Measurements from ENCODE around the gene NEURL3.

DNA sequence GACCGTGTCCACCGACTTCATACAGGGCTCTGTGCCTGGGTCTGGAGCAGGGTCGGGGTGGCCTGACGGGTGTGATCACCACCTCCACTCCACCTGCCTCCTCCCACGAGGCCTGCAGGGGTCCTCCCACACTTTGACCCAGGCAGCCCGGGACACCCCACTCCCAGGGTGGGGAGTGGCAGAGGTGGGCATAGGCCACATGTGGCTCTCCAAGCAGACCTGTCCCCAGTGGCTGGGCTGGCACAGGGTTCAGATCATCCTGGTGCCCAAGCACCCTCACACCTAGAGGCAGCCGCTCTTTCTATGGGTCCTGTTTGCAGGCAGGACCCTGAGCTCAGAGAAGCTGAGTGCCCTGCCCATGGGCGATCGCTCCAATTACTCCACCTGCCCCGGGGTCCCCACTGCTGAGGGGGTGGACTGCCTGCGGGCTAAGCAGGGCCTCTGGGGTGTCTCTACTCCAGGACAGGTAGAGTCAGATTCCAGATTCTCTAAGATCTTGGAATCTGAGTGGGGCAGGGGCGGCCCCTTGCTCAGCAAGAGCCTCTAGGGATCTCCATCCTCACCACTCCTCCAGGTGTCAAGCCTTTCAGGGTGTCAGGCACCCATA is 1.4 kb downstream of the NEURL3 start:
- TF ChIP-seq, protein P1, sequence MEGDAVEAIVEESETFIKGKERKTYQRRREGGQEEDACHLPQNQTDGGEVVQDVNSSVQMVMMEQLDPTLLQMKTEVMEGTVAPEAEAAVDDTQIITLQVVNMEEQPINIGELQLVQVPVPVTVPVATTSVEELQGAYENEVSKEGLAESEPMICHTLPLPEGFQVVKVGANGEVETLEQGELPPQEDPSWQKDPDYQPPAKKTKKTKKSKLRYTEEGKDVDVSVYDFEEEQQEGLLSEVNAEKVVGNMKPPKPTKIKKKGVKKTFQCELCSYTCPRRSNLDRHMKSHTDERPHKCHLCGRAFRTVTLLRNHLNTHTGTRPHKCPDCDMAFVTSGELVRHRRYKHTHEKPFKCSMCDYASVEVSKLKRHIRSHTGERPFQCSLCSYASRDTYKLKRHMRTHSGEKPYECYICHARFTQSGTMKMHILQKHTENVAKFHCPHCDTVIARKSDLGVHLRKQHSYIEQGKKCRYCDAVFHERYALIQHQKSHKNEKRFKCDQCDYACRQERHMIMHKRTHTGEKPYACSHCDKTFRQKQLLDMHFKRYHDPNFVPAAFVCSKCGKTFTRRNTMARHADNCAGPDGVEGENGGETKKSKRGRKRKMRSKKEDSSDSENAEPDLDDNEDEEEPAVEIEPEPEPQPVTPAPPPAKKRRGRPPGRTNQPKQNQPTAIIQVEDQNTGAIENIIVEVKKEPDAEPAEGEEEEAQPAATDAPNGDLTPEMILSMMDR (IDR thresholded peaks at IDR 0.05; ENCODE audit: insufficient read depth, low read length, poor library complexity, severe bottlenecking): no peak
- TF ChIP-seq EZH2phosphoT487 (conservative IDR thresholded peaks at IDR 0.05; ENCODE audit: low read length): no peak

All from SU-DHL-6 (cell line).